Neutrophil (primary cell): ENCODE results near the gene GRB10.

ENCODE experiments used
- H3K27ac ChIP-seq: fragments of 200-600 bp; sonication (generic); 2 replicates; pipeline ENCODE4 v1.5.1; 2016; ENCODE audit warnings: mild to moderate bottlenecking, moderate library complexity
- H3K27me3 ChIP-seq: fragments of 200-600 bp; sonication (generic); 2 replicates; pipeline ENCODE4 v1.6.0; 2016; ENCODE audit warnings: mild to moderate bottlenecking
- H3K36me3 ChIP-seq: fragments of 200-600 bp; sonication (generic); 2 replicates; pipeline ENCODE4 v1.5.1; 2017
- H3K4me1 ChIP-seq, 2 experiments: fragments of 200-600 bp in 1 of 2; sonication (generic) in 1 of 2; 1 replicate in 1 of 2; 2 replicates in 1 of 2; pipeline versions ENCODE4 v1.5.1 to v1.6.1; 2013 to 2016; ENCODE audit warnings: low read depth in 1 of 2, low read length in 1 of 2, mild to moderate bottlenecking in 1 of 2, moderate library complexity in 1 of 2; ENCODE audit not compliant: control insufficient read depth in 1 of 2, insufficient read depth in 1 of 2
- H3K4me3 ChIP-seq, 2 experiments: fragments of 200-600 bp in 1 of 2; sonication (generic) in 1 of 2; 1 replicate in 1 of 2; 2 replicates in 1 of 2; pipeline ENCODE4 v1.5.1; 2013 to 2016; ENCODE audit warnings: low read depth in 1 of 2, low read length in 1 of 2, mild to moderate bottlenecking in 1 of 2, moderate library complexity in 1 of 2
- H3K9me3 ChIP-seq: fragments of 200-600 bp; sonication (generic); 2 replicates; pipeline ENCODE4 v1.5.1; 2016
- TF ChIP-seq, protein P1 (sequence below): fragments of 200-600 bp; sonication (generic); IDR thresholded peaks from 2 replicates; pipeline ENCODE4 v1.5.1; 2016; ENCODE audit warnings: antibody characterized with exemption

Gene GRB10

DNA sequence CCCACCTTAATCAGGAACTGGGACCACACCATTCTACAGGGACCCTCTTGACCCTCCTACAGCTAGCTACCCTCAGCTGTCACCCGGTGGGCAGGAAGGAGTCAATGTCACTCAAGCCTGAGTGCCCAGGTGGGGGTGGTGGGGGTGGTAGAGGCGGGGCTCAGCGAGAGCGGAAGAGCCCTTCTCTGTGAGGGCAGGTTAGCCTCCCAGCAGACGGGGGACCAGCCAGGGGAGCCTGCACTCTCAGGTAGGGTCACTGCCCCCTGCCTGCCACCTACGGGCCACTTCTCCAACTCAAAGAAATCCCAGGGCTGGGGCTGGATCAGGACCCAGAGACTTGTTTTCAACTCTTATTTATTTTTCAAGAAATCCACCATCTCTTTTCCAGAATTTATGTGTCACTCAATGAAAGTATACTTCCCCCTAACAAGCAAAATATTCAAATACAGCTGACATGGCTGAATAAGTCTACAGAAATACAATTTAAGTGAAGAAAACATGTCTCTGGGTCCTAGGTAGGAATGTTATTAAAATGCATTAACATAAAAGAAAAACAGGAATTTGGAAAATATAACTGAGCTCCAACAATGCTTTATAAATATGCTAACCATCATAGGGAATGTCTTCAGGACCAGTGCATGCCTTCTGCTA is 154.1 kb downstream of the GRB10 start:
- H3K4me3 ChIP-seq: no peak overlapping the region
- peaks cover 15% of the 10 kb centered on the region for H3K36me3 ChIP-seq
- peaks cover 6 to 7% of the 10 kb centered on the region in 2 experiments for H3K4me1 ChIP-seq
- H3K27ac ChIP-seq: no peak overlapping the region
- H3K9me3 ChIP-seq: no peaks in the 10 kb centered on the region
- H3K27me3 ChIP-seq: no peaks in the 10 kb centered on the region
- TF ChIP-seq, protein P1, sequence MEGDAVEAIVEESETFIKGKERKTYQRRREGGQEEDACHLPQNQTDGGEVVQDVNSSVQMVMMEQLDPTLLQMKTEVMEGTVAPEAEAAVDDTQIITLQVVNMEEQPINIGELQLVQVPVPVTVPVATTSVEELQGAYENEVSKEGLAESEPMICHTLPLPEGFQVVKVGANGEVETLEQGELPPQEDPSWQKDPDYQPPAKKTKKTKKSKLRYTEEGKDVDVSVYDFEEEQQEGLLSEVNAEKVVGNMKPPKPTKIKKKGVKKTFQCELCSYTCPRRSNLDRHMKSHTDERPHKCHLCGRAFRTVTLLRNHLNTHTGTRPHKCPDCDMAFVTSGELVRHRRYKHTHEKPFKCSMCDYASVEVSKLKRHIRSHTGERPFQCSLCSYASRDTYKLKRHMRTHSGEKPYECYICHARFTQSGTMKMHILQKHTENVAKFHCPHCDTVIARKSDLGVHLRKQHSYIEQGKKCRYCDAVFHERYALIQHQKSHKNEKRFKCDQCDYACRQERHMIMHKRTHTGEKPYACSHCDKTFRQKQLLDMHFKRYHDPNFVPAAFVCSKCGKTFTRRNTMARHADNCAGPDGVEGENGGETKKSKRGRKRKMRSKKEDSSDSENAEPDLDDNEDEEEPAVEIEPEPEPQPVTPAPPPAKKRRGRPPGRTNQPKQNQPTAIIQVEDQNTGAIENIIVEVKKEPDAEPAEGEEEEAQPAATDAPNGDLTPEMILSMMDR: no peak

- no peak overlapping the region for H3K4me3 ChIP-seq
- no peak overlapping the region for H3K27ac ChIP-seq
- TF ChIP-seq, protein P1: no peak
- peaks cover 15% of the 10 kb centered on the region for H3K36me3 ChIP-seq
- peaks cover under 1% of the 10 kb centered on the region in 2 experiments for H3K4me1 ChIP-seq
- H3K27me3 ChIP-seq: no peaks in the 10 kb centered on the region
- no peaks in the 10 kb centered on the region for H3K9me3 ChIP-seq
Measured at GRCh38 chr7:50627824-50628361, 154.8 kb downstream of the GRB10 start.

DNA sequence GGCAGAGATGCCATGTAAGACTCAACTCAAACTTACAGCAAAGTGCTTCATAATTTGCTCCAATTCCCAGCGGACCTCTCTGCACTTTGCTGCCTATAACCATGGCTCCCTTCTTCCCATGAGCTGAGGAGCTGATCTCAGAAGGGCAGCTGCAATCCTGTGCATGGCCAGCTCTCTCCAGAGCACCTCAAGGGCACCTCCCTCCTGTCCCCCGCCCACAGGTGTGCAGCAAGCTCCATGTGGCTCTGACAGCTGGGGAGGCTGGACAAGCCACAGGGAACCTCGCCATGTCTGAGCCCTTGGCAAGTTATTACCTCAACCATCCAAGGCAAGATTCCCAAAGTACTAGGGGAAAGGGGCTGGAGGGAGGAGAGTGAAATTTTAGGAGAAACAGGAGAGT is 156.4 kb downstream of the GRB10 start:
- Histone ChIP-seq H3K4me3 (no peak overlapping the region), H3K27me3 (no peaks in the 10 kb centered on the region), H3K36me3 (peaks cover 19% of the 10 kb centered on the region), H3K27ac (no peak overlapping the region), H3K4me1 (no peaks in the 10 kb centered on the region), H3K9me3 (no peaks in the 10 kb centered on the region)
- TF ChIP-seq, protein P1: no peak

DNA sequence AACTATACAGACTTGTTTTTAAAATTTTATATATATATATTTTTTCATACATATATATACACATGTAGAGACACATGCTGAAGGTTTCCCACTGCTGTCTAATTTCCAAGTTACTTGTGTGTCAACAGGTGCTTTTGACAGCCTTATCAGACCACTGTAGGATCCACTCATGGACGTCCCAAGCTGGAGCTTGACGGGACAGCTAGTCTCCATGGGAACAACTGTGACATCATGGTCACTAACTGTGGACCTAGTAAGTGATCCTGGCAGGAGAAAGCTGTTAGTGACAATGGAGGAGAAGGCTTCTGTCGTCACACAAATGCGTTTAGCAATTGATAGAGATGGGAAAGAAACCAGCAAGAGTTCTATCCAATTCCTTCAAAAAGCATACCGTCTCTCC is 157.3 kb downstream of the GRB10 start:
- Histone ChIP-seq H3K4me1 (no peaks in the 10 kb centered on the region), H3K36me3 (peaks cover 19% of the 10 kb centered on the region)

DNA sequence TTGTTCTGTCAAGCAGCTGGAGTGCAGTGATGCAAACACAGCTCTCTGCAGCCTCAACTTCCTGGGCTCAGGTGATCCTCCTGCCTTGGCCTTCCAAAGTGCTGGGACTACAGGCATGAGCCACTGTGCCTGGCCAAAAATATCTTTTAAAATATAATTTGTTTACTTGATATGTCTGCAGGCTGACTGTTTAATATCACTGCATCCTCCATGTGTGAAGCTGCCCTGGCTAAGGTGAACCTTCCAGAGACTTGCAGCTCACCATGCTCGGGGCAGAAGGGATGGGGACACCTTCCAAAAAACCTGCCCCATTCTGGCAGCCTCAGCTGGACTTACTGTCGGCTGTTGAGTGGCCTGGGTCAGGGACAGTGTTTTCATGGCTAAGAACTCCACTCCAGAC is 159.9 kb downstream of the GRB10 start:
- H3K9me3 ChIP-seq: no peaks in the 10 kb centered on the region
- H3K4me3 ChIP-seq: no peak overlapping the region
- no peaks in the 10 kb centered on the region for H3K27me3 ChIP-seq
- no peak overlapping the region for H3K27ac ChIP-seq
- H3K36me3 ChIP-seq: peaks cover 27% of the 10 kb centered on the region
- H3K4me1 ChIP-seq: no peaks in the 10 kb centered on the region
- TF ChIP-seq, protein P1: no peak

More for the DNA sequence above, 157.3 kb downstream of the GRB10 start:
- Histone ChIP-seq H3K27ac (no peak overlapping the region), H3K27me3 (no peaks in the 10 kb centered on the region), H3K9me3 (no peaks in the 10 kb centered on the region), H3K4me3 (no peak overlapping the region)
- TF ChIP-seq, protein P1: no peak
